Cerebellar cortex (tissue), 1 donor: ENCODE results near the gene SCNN1G.
"Not testable (repeated sequence)": the region's sequence is repeated elsewhere in the genome, so short reads cannot be mapped to it uniquely, and the experiment has no call there.

Experiments
- DNase-seq: peaks from one replicate; pipeline ENCODE4 v3.0.0-alpha.2; 2015; ENCODE audit warnings: low spot score

The SCNN1G gene

GRCh38 chr16:23182679-23183542 is at the start of gene SCNN1G:
TSS of gene SCNN1G (plus strand) at chr16:23182745. CDS start at chr16:23186272, 3,527 bp downstream.
- peak; percentile 30 for DNase-seq

GRCh38 chr16:23132775-23133463 is 49.6 kb upstream of the SCNN1G start:
- DNase-seq: no peak

GRCh38 chr16:23134274-23134673 is 48.3 kb upstream of the SCNN1G start:
- peak; percentile 37 for DNase-seq

GRCh38 chr16:23137256-23137655 is 45.3 kb upstream of the SCNN1G start:
- no peak for DNase-seq

GRCh38 chr16:23137818-23138217 is 44.7 kb upstream of the SCNN1G start:
- DNase-seq: no peak

- DNase-seq: no peak
Observed at GRCh38 chr16:23140107-23140506, 42.4 kb upstream of the SCNN1G start.

- DNase-seq: no peak
Observed at GRCh38 chr16:23141033-23141432, 41.5 kb upstream of the SCNN1G start.

- no peak for DNase-seq
Observed at GRCh38 chr16:23141500-23141899, 41.0 kb upstream of the SCNN1G start.

- no peak for DNase-seq
Observed at GRCh38 chr16:23141959-23142740, 40.4 kb upstream of the SCNN1G start.

GRCh38 chr16:23143391-23143790 is 39.2 kb upstream of the SCNN1G start:
- no peak for DNase-seq

- DNase-seq: not testable (repeated sequence)
Observed at GRCh38 chr16:23144393-23144792, 38.2 kb upstream of the SCNN1G start.

GRCh38 chr16:23145186-23145585 is 37.4 kb upstream of the SCNN1G start:
- peak; percentile 50 for DNase-seq

GRCh38 chr16:23145608-23146007 is 36.9 kb upstream of the SCNN1G start:
- DNase-seq: no peak

- no peak for DNase-seq
Observed at GRCh38 chr16:23146877-23147601, 35.5 kb upstream of the SCNN1G start.

- no peak for DNase-seq
Observed at GRCh38 chr16:23147666-23148065, 34.9 kb upstream of the SCNN1G start.

- no peak for DNase-seq
Observed at GRCh38 chr16:23148166-23148512, 34.4 kb upstream of the SCNN1G start.

GRCh38 chr16:23148513-23149266 is 33.9 kb upstream of the SCNN1G start:
- DNase-seq: peak; percentile 40

GRCh38 chr16:23149267-23149992 is 33.1 kb upstream of the SCNN1G start, which contains the start of gene USP31:
TSS of gene USP31 (minus strand) at chr16:23149452. CDS start at chr16:23149270, 182 bp downstream.
- peak; percentile 95 for DNase-seq

- no peak for DNase-seq
Observed at GRCh38 chr16:23149993-23150364, 32.6 kb upstream of the SCNN1G start.
